HG03558 (cell line): Measurements from ENCODE around the gene SERINC2.
"Not testable (repeated sequence)": the region's sequence is repeated elsewhere in the genome, so short reads cannot be mapped to it uniquely, and the experiment has no call there.

Experiments used
- ATAC-seq: cut with Tn5 transposase; IDR thresholded peaks from one replicate; pipeline ENCODE4 v1.9.1; 2021; ENCODE audit warnings: moderate number of reproducible peaks; ENCODE audit not compliant: unreplicated experiment; ENCODE audit errors: extremely low read depth

SERINC2 gene

GRCh38 chr1:31453384-31454079, 40.5 kb downstream of the SERINC2 start:
- ATAC-seq = no peak

GRCh38 chr1:31458287-31458896, 45.4 kb downstream of the SERINC2 start:
- ATAC-seq = no peak

GRCh38 chr1:31460027-31460426, 47.0 kb downstream of the SERINC2 start:
- ATAC-seq = no peak

DNA sequence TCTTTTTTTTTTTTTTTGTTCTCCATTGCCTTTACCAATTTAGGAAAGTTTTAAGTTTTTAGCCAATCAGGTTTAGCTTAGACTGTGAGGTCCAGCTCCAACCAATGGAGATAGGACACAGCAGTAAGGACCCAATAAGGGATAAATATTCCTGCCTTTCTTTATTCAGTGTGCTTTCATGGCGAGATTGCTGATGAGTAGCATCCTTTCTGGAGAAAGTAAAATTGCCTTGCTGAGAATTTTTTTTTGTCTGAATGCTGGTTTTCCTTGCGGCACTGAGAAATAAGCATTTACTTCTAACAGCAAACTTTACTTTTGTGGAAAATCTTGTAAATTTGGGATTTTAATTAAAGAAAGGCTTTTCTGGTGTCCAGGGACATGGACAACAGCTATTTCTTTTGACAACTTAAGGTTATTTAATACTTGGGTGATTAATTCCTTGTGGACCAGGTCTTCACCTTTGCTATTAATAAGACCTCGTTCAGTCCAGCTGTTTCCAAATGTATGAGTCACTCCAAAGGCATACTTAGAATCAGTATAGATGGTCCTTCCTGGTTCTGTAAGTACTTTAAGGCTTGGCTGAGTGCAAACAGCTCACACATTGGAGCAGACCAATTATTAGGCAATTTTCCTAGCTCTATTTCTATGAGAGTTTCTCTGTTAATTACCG, 54.1 kb downstream of the SERINC2 start:
- no peak for ATAC-seq

DNA sequence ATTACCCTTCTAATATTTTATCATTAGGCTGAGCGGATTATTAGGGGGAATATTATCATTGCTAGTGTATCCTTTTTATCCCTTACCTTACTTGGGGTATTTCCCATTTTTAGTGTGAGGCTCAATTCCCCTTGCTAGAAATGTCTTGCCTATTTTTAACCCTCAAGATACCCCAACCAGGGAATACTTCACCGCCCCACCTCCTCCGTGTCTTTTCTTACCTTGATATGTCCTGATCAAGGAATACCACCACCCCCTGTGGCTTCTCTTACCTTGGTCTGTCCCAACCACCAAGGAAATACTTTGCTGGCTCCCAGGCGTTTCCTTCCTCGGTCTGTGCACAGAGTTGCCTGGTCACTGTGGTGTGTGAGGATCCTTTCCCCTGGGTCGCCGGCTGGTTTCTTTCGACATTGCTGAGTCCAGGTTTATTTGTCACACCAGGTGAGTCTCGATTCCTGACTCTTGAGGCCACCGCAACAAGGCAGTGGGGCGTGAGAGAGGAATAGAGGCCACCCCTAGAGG, 57.8 kb downstream of the SERINC2 start:
- no peak for ATAC-seq

DNA sequence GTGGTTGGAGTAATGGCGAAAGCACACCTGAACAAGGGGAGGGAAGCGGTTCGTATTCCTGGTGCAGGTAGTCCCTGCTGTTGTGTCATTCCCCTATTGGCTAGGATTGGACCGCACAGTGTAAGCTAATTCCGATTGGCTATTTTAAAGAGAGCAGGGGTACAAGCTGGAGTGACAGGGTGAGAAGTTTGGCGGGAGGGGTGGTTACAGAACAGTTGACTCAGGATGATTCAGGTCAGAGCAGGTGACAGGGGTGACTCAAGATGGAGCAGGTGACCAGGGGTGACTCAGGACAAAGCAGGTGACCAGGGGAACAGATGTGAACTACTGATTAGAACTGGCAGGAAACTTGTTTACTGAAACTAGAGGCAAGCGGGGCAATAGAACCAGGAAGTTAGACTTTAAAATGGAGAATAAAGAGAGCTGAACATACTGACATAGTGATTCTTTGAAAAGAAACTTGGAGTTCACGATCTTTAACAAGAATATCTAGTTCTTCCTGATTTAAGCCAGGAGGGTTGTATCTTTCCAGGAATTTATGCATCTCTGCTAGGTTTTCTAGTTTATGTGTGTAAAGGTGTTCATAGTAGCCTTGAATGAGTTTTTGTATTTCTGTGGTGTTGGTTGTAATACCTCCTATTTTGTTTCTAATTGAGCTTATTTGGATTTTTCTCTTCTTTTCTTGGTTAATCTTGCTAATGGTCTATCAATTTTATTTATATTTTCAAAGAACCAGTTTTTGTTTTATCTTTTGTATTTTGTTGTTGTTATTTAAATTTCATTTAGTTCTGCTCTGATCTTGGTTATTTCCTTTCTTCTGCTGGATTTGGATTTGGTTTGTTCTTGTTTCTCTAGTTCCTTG, 58.7 kb downstream of the SERINC2 start:
- ATAC-seq = not testable (repeated sequence)

GRCh38 chr1:31472314-31472651, 59.3 kb downstream of the SERINC2 start:
- ATAC-seq = not testable (repeated sequence)

GRCh38 chr1:31472673-31473072, 59.7 kb downstream of the SERINC2 start:
- ATAC-seq = not testable (repeated sequence)

DNA sequence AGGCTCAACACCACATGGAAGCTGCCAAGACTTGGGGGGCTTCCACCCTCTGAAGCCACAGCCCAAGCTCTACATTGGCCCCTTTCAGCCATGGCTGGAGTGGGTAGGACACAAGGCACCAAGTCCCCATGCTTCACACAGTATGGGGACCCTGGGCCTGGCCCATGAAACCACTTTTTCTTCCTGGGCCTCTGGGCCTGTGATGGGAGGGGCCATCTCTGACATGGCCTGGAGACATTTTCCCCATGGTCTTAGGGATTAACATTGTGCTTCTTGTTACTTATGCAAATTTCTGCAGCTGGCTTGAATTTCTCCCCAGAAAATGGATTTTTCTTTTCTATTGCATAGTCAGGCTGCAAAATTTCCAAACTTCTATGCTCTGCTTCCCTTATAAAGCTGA, 60.5 kb downstream of the SERINC2 start:
- not testable (repeated sequence) for ATAC-seq

DNA sequence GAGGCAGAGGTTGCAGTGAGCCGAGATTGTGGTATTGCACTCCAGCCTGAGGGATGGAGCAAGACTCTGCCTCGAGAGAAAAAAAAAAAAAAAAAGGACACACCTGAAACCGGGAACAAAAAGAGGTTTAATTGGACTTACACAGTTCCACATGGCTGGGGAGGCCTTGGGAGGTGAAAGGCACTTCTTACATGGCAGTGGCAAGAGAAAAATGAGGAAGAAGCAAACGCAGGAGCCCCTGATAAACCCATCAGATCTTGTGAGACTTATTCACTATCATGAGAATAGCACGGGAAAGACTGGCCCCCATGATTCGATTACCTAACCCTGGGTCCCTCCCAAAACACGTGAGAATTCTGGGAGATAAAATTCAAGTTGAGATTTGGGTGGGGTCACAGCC, 61.6 kb downstream of the SERINC2 start:
- ATAC-seq = not testable (repeated sequence)

DNA sequence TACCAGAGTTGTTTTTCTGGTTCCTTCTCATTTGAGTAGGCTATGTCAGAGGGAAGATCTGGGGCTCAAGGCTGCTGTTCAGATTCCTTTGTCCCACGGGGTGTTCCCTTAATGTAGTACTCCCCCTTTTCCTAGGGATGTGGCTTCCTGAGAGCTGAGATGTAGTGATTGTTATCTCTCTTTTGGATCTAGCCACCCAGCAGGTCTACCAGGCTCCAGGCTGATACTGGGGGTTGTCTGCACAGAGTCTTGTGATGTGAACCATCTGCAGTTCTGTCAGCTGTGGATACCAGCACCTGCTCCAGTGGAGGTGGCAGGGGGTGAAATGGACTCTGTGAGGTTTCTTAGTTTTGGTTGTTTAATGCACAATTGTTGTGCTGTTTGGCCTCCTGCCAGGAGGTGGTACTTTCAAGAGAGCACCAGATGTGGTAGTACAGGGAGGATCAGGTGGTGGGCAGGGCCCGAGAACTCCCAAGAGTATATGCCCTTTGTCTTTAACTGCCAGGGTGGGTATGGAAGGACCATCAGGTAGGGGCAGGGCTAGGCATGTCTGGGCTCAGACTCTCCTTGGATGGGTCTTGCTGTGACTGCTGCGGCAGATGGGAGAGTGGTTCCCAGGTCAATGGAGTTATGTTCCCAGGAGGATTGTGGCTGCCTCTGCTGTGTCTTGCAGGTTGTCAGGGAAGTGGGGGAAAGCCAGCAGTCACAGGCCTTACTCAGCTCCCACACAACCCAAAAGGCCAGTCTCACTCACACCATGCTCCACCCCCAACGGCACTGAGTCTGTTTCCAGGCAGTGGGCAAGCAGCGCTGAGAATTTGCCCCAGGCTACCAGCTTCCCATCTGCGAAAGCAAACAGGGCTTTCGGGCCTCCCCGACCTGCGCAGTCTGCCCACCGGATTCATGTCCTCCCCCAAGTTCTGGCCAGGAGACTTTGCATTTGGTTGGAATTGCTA, 64.2 kb downstream of the SERINC2 start:
- peak; percentile 46 for ATAC-seq

GRCh38 chr1:31478167-31478566, 65.2 kb downstream of the SERINC2 start:
- no peak for ATAC-seq

DNA sequence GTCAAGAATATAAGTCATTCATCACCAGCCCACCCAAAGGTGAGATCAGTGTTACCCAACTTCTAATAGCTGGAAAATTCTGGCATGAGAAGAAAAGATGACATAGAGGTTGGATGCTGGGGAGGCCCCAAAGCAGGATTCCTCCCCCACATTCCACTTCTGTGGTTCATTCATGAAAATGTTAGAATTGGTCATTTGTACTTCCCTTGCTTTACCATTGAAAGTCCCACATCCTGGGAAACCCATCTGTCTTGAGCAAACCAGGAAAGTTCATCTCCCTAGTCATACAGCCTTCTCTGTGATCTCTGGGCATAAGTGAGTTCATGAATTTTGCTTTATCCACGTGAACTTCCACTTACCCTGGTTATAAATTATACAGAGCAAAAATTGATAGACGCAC, 66.8 kb downstream of the SERINC2 start:
- no peak for ATAC-seq

DNA sequence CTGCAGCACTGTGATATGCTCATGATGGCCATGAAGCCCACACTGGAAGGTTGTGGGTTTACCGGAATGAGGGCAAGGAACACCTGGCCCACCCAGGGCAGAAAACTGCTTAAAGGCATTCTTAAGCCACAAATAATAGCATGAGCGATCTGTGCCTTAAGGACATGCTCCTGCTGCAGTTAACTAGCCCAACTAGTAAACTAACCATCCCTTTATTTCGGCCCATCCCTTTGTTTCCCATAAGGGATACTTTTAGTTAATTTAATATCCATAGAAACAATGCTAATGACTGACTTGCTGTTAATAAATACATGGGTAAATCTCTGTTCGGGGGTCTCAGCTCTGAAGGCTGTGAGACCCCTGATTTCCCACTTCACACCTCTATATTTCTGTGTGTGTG, 67.4 kb downstream of the SERINC2 start:
- not testable (repeated sequence) for ATAC-seq

- no peak for ATAC-seq
Measured at GRCh38 chr1:31482482-31483011, 69.5 kb downstream of the SERINC2 start.

DNA sequence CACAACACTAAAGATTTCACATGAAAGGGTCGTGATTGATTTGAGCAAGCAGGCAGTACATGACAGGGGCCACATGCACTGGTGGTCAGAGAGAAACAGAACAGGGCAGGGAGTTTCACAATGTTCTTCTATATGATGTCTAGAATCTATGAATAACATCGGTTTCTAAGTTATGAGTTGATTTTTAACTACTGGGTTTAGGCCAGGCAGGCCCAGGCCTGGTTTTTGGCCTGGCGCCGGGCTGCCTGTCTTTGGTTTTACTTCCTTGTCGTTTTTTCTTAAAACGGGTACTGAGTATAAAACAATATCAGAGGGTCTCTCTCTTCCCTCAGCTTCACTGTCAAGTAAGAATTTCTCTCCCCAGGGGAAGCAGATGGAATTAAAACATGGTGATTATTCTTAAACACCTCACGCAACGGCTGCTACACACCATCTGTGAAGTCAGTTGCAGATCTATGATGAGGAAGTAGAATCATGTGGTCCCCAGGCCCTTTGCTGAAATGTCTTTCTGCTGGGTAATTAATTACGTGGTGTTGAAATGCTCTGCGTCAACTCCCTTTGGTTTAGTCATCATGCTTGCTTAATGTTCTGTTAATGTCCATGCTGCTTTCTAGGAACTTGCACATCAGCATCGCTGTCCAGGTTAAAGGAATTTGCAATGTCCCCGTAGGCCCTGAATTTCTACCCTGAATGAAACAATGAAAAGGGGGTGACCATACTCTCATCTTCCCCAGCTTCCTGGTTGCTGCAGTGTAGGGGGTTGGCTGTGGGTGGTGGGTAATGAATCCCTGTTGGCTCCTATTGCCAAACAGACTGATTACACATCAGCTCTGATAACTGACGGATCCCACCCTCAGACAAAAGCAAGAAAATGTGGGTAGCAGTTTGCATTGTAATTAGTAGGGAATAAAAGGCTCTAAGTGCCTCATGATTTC, 70.3 kb downstream of the SERINC2 start:
- no peak for ATAC-seq
